ENCODE data around the gene DBI. TPM values are rescaled to one million over a fixed set of nuclear protein-coding genes. Genes with fewer than 3 reads are reported as not detected.

The DBI gene
- total and polyA plus RNA-seq, 2 of the 8 experiments (the other 6 are each of a cell fraction or from before 2014, with no cell fraction given), result 180 to 212 TPM

- TF ChIP-seq SIN3A (conservative IDR thresholded peaks at IDR 0.05 in 1 of 2, IDR thresholded peaks at IDR 0.05 in 1 of 2; ENCODE audit: low read depth in 1 of 2, low read length in 2 of 2) (no peak), CHD2 (IDR thresholded peaks at IDR 0.05; ENCODE audit: low read length) (no peak), BCL11A (IDR thresholded peaks at IDR 0.05; ENCODE audit: low read depth in 2 of 2, low read length in 2 of 2) (no peak), KDM5A (IDR thresholded peaks at IDR 0.05; ENCODE audit: low read length) (no peak), GABPA (IDR thresholded peaks at IDR 0.05; ENCODE audit: borderline replicate concordance, insufficient read depth, low read length) (no peak)
Observed at GRCh38 chr2:119365436-119365835, 1.3 kb upstream of the DBI start (continued).
